HAP-1 (cell line): ENCODE data around the gene C1GALT1.
A peak's percentile ranks its signal among the peaks of the same experiment; 100 is the strongest.
"Not testable (repeated sequence)": the region's sequence is repeated elsewhere in the genome, so short reads cannot be mapped to it uniquely, and the experiment has no call there.

Experiments used
- DNase-seq, 2 experiments: peaks; one replicate each; pipeline ENCODE4 v3.0.0-alpha.2; 2016 to 2020; ENCODE audit warnings: low spot score in 2 of 2
- H3K27me3 ChIP-seq: fragments of 250-450 bp; sonication (Bioruptor Pico); 2 replicates; pipeline ENCODE4 v1.5.1; 2020; ENCODE audit warnings: low read depth, mild to moderate bottlenecking, moderate library complexity
- H3K36me3 ChIP-seq: fragments of 250-450 bp; sonication (Bioruptor Pico); replicated peaks from 2 replicates; pipeline ENCODE4 v1.5.1; 2020; ENCODE audit warnings: mild to moderate bottlenecking
- H3K4me1 ChIP-seq: fragments of 250-450 bp; sonication (Bioruptor Pico); 2 replicates; pipeline ENCODE4 v1.5.1; 2020; ENCODE audit warnings: mild to moderate bottlenecking
- H3K4me3 ChIP-seq: fragments of 250-450 bp; sonication (Bioruptor Pico); 2 replicates; pipeline ENCODE4 v1.5.1; 2020; ENCODE audit warnings: mild to moderate bottlenecking, moderate library complexity
- H3K9me3 ChIP-seq: fragments of 250-450 bp; sonication (Bioruptor Pico); 2 replicates; pipeline ENCODE4 v1.5.1; 2020; ENCODE audit warnings: mild to moderate bottlenecking, moderate library complexity
- in situ Hi-C: fragments of 300-500 bp; cut with MboI; formaldehyde crosslinking; loops from 3 replicates; pipeline ENCODE4 v1.14.3; 2020; ENCODE audit warnings: low sequenced_read_pairs, inconsistent platforms, mixed read lengths

Gene C1GALT1

GRCh38 chr7:7182156-7183060 lies at the start of gene C1GALT1:
Gene C1GALT1 (plus strand): TSS chr7:7182544. CDS start chr7:7234320, 51,776 bp downstream.
- in situ Hi-C loops: no loop called here
- no peaks in the 10 kb centered on the region for H3K36me3 ChIP-seq
- no peaks in the 10 kb centered on the region for H3K9me3 ChIP-seq
- peaks cover 18% of the 10 kb centered on the region for H3K4me1 ChIP-seq
- DNase-seq: peak; percentile 93 to 98
- no peaks in the 10 kb centered on the region for H3K27me3 ChIP-seq
- H3K4me3 ChIP-seq: peak within 1 kb of the TSS; percentile 87

GRCh38 chr7:7134046-7134445 lies 48.3 kb upstream of the C1GALT1 start:
- Histone ChIP-seq H3K27me3 (peaks cover 9% of the 10 kb centered on the region), H3K4me1 (0 out of 2 replicates have a peak, but pooled peaks cover 5% of the 10 kb centered on the region), H3K9me3 (no peaks in the 10 kb centered on the region), H3K4me3 (no peak overlapping the region), H3K36me3 (no peaks in the 10 kb centered on the region)
- in situ Hi-C loops: no loop called here
- no peak for DNase-seq

GRCh38 chr7:7135074-7135473 lies 47.3 kb upstream of the C1GALT1 start:
- Histone ChIP-seq H3K27me3 (peaks cover 6% of the 10 kb centered on the region), H3K9me3 (no peaks in the 10 kb centered on the region), H3K4me1 (0 out of 2 replicates have a peak, but pooled peaks cover 5% of the 10 kb centered on the region), H3K36me3 (no peaks in the 10 kb centered on the region), H3K4me3 (no peak overlapping the region)
- in situ Hi-C loops: no loop called here
- DNase-seq: no peak

GRCh38 chr7:7135924-7136323 lies 46.4 kb upstream of the C1GALT1 start:
- H3K4me3 ChIP-seq, H3K27me3 ChIP-seq, H3K9me3 ChIP-seq, H3K4me1 ChIP-seq, in situ Hi-C loops, DNase-seq, H3K36me3 ChIP-seq: not testable (repeated sequence)

GRCh38 chr7:7136466-7137381 lies 45.6 kb upstream of the C1GALT1 start:
- peak in 1 of 2 experiments; percentile 71 for DNase-seq
- in situ Hi-C loops: no loop called here
- Histone ChIP-seq H3K4me3 (no peak overlapping the region), H3K27me3 (no peaks in the 10 kb centered on the region), H3K4me1 (0 out of 2 replicates have a peak, but pooled peaks cover 5% of the 10 kb centered on the region), H3K36me3 (no peaks in the 10 kb centered on the region), H3K9me3 (no peaks in the 10 kb centered on the region)

GRCh38 chr7:7138897-7139296 lies 43.4 kb upstream of the C1GALT1 start:
- Histone ChIP-seq H3K27me3 (no peaks in the 10 kb centered on the region), H3K36me3 (no peaks in the 10 kb centered on the region), H3K4me1 (0 out of 2 replicates have a peak, but pooled peaks cover 5% of the 10 kb centered on the region), H3K4me3 (no peak overlapping the region), H3K9me3 (no peaks in the 10 kb centered on the region)
- no peak for DNase-seq
- in situ Hi-C loops: no loop called here

GRCh38 chr7:7143404-7143803 lies 38.9 kb upstream of the C1GALT1 start:
- in situ Hi-C loops, H3K4me1 ChIP-seq, H3K4me3 ChIP-seq: not testable (repeated sequence)

GRCh38 chr7:7145151-7145550 lies 37.2 kb upstream of the C1GALT1 start:
- H3K9me3 ChIP-seq, H3K27me3 ChIP-seq, H3K4me3 ChIP-seq, DNase-seq, H3K36me3 ChIP-seq, in situ Hi-C loops, H3K4me1 ChIP-seq: not testable (repeated sequence)

More at GRCh38 chr7:7143404-7143803, 38.9 kb upstream of the C1GALT1 start:
- not testable (repeated sequence) for DNase-seq, H3K9me3 ChIP-seq, H3K27me3 ChIP-seq, H3K36me3 ChIP-seq

- DNase-seq: no peak
- in situ Hi-C loops: no loop called here
- H3K9me3 ChIP-seq: no peaks in the 10 kb centered on the region
These were observed 35.5 kb upstream of the C1GALT1 start for GRCh38 chr7:7146837-7147236.

GRCh38 chr7:7148798-7149481 lies 33.4 kb upstream of the C1GALT1 start:
- no peak for DNase-seq
- H3K9me3 ChIP-seq: no peaks in the 10 kb centered on the region
- in situ Hi-C loops: no loop called here
- H3K36me3 ChIP-seq: no peaks in the 10 kb centered on the region
- no peak overlapping the region for H3K4me3 ChIP-seq
- no peaks in the 10 kb centered on the region for H3K4me1 ChIP-seq
- no peaks in the 10 kb centered on the region for H3K27me3 ChIP-seq

More at GRCh38 chr7:7146837-7147236, 35.5 kb upstream of the C1GALT1 start:
- no peaks in the 10 kb centered on the region for H3K27me3 ChIP-seq
- no peak overlapping the region for H3K4me3 ChIP-seq
- no peaks in the 10 kb centered on the region for H3K4me1 ChIP-seq
- H3K36me3 ChIP-seq: no peaks in the 10 kb centered on the region

GRCh38 chr7:7151285-7151684 lies 31.1 kb upstream of the C1GALT1 start:
- in situ Hi-C loops: no loop called here
- no peaks in the 10 kb centered on the region for H3K36me3 ChIP-seq
- no peak for DNase-seq
- no peaks in the 10 kb centered on the region for H3K27me3 ChIP-seq
- no peak overlapping the region for H3K4me3 ChIP-seq
- no peaks in the 10 kb centered on the region for H3K4me1 ChIP-seq
- H3K9me3 ChIP-seq: no peaks in the 10 kb centered on the region

- no peaks in the 10 kb centered on the region for H3K36me3 ChIP-seq
- no peaks in the 10 kb centered on the region for H3K9me3 ChIP-seq
- no peaks in the 10 kb centered on the region for H3K4me1 ChIP-seq
- no peaks in the 10 kb centered on the region for H3K27me3 ChIP-seq
- in situ Hi-C loops: no loop called here
- DNase-seq: no peak
- no peak overlapping the region for H3K4me3 ChIP-seq
These were observed 30.5 kb upstream of the C1GALT1 start for GRCh38 chr7:7151865-7152264.

GRCh38 chr7:7152315-7152714 lies 30.0 kb upstream of the C1GALT1 start:
- no peak overlapping the region for H3K4me3 ChIP-seq
- in situ Hi-C loops: no loop called here
- H3K4me1 ChIP-seq: no peaks in the 10 kb centered on the region

More at GRCh38 chr7:7152315-7152714, 30.0 kb upstream of the C1GALT1 start:
- H3K36me3 ChIP-seq: no peaks in the 10 kb centered on the region
- no peaks in the 10 kb centered on the region for H3K9me3 ChIP-seq
- no peaks in the 10 kb centered on the region for H3K27me3 ChIP-seq
- DNase-seq: no peak
